Mucosa of rectum (tissue), 2 donors: ENCODE measurements around the gene ERVW-1.
"Not testable (repeated sequence)": the region's sequence is repeated elsewhere in the genome, so short reads cannot be mapped to it uniquely, and the experiment has no call there.

ENCODE experiments used
- H3K27ac ChIP-seq, 2 donors: one replicate each; pipeline ENCODE4 v1.7.0; 2013; ENCODE audit warnings: inconsistent platforms in 2 of 2, low read depth in 2 of 2, low read length in 2 of 2
- H3K27me3 ChIP-seq, 2 donors: one replicate each; pipeline ENCODE4 v1.7.0; 2013; ENCODE audit warnings: low read length in 2 of 2; ENCODE audit not compliant: control insufficient read depth in 2 of 2, insufficient read depth in 2 of 2
- H3K36me3 ChIP-seq, 2 donors: one replicate each; pipeline ENCODE4 v1.7.0; 2013; ENCODE audit warnings: low read length in 2 of 2; ENCODE audit not compliant: control insufficient read depth in 2 of 2, insufficient read depth in 2 of 2
- H3K4me1 ChIP-seq, 2 donors: one replicate each; pipeline ENCODE4 v1.7.0; 2013; ENCODE audit warnings: low read length in 2 of 2, mild to moderate bottlenecking in 1 of 2; ENCODE audit not compliant: control insufficient read depth in 2 of 2, insufficient read depth in 2 of 2
- H3K4me3 ChIP-seq, 2 donors: one replicate each; pipeline ENCODE4 v1.7.0; 2013; ENCODE audit warnings: low read length in 2 of 2
- H3K9ac ChIP-seq, 2 donors: one replicate each; pipeline ENCODE4 v1.7.0; 2013; ENCODE audit warnings: low read length in 2 of 2, low read depth in 1 of 2, mild to moderate bottlenecking in 1 of 2
- H3K9me3 ChIP-seq, 2 donors: one replicate each; pipeline ENCODE4 v1.7.0; 2013; ENCODE audit warnings: low read length in 2 of 2; ENCODE audit not compliant: control insufficient read depth in 2 of 2
- donor health status: healthy.
- donor health status: Normal muscosa, but diverticular disease.

Gene ERVW-1

GRCh38 chr7:92456236-92456635, 21.5 kb downstream of the ERVW-1 start:
- Histone ChIP-seq H3K9me3 (no peaks in the 10 kb centered on the region), H3K4me3 (no peak overlapping the region), H3K4me1 (peaks cover 0 to 3% of the 10 kb centered on the region in 2 donors), H3K27me3 (no peaks in the 10 kb centered on the region), H3K9ac (no peak overlapping the region), H3K36me3 (peaks cover 54 to 55% of the 10 kb centered on the region in 2 donors), H3K27ac (no peak overlapping the region)

- H3K9me3 ChIP-seq: no peaks in the 10 kb centered on the region
- H3K27ac ChIP-seq: no peak overlapping the region
- peaks cover 65 to 67% of the 10 kb centered on the region in 2 donors for H3K36me3 ChIP-seq
- no peak overlapping the region for H3K9ac ChIP-seq
- H3K27me3 ChIP-seq: no peaks in the 10 kb centered on the region
- H3K4me1 ChIP-seq: peaks cover 0 to 10% of the 10 kb centered on the region in 2 donors
- H3K4me3 ChIP-seq: no peak overlapping the region
Measured at GRCh38 chr7:92451645-92452044, 26.1 kb downstream of the ERVW-1 start.

DNA sequence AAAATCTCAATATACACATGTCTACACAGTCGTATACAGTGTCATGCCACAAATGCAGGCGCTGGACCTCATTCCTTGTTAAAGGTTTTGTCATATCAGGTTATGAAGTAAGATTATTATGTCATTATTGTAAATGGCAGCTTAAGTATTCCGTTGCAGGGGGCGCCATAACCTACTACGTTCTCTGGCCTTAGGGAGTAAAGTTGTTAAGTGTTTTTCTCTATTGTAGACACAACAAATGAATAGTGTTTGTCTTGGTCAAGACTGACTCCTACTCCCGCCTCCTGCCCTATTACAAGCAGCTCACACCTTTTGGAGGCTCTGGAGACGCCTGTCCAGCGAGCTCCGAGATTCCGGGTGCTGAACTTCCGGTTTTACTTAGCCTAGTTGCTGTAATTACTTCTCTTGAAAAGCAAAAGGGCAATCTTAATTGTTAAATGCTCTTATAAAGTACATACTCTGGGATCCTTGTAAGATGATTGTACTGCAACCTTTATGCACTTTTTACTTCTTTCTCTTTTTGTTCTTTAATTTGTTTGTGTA, 29.5 kb downstream of the ERVW-1 start:
- Histone ChIP-seq H3K27me3 (no peaks in the 10 kb centered on the region), H3K36me3 (peaks cover 35 to 37% of the 10 kb centered on the region in 2 donors)

GRCh38 chr7:92447345-92448204, 30.2 kb downstream of the ERVW-1 start, which contains the start of gene GATAD1:
Gene GATAD1 (plus strand): TSS chr7:92447482. CDS start chr7:92447730, 248 bp downstream.
- H3K9me3 ChIP-seq: no peaks in the 10 kb centered on the region
- peak within 1 kb of the TSS; percentile 82 to 87 for H3K4me3 ChIP-seq
- H3K9ac ChIP-seq: peak within 1 kb of the TSS; percentile 83 to 99
- H3K4me1 ChIP-seq: peaks cover 0 to 10% of the 10 kb centered on the region in 2 donors
- peaks cover 28 to 30% of the 10 kb centered on the region in 2 donors for H3K36me3 ChIP-seq
- no peaks in the 10 kb centered on the region for H3K27me3 ChIP-seq
- peak within 1 kb of the TSS; percentile 94 to 97 for H3K27ac ChIP-seq

More for the DNA sequence above, 29.5 kb downstream of the ERVW-1 start:
- Histone ChIP-seq H3K9ac (peak overlapping the region; percentile 83 to 99), H3K9me3 (no peaks in the 10 kb centered on the region), H3K27ac (peak overlapping the region; percentile 94 to 97), H3K4me1 (peaks cover 0 to 10% of the 10 kb centered on the region in 2 donors), H3K4me3 (peak overlapping the region; percentile 82 to 87)

GRCh38 chr7:92446869-92447344, 30.8 kb downstream of the ERVW-1 start:
- H3K27me3 ChIP-seq: no peaks in the 10 kb centered on the region
- peaks cover 21 to 23% of the 10 kb centered on the region in 2 donors for H3K36me3 ChIP-seq
- H3K4me3 ChIP-seq: peak overlapping the region; percentile 82 to 87
- no peaks in the 10 kb centered on the region for H3K9me3 ChIP-seq
- peaks cover 0 to 10% of the 10 kb centered on the region in 2 donors for H3K4me1 ChIP-seq
- peak overlapping the region in 1 of 2 donors; percentile 94 for H3K27ac ChIP-seq
- peak overlapping the region; percentile 83 to 99 for H3K9ac ChIP-seq

DNA sequence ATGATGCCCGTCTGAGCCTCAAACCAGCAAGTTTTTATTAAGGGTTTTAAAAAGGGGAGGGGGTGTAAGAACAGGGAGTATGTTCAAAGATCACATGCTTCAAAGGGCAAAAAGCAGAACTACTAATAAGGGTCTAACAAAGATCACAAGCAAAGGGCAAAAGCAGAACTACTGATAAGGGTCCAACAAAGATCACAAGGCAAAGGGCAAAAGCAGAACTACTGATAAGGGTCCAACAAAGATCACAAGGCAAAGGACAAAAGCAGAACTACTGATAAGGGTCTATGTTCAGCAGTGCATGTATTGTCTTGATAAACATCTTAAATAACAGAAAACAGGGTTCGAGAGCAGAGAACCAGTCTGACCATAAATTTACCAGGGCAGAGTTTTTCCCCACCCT, 35.0 kb downstream of the ERVW-1 start:
- not testable (repeated sequence) for H3K4me1 ChIP-seq, H3K4me3 ChIP-seq, H3K36me3 ChIP-seq, H3K27me3 ChIP-seq, H3K27ac ChIP-seq, H3K9ac ChIP-seq, H3K9me3 ChIP-seq

DNA sequence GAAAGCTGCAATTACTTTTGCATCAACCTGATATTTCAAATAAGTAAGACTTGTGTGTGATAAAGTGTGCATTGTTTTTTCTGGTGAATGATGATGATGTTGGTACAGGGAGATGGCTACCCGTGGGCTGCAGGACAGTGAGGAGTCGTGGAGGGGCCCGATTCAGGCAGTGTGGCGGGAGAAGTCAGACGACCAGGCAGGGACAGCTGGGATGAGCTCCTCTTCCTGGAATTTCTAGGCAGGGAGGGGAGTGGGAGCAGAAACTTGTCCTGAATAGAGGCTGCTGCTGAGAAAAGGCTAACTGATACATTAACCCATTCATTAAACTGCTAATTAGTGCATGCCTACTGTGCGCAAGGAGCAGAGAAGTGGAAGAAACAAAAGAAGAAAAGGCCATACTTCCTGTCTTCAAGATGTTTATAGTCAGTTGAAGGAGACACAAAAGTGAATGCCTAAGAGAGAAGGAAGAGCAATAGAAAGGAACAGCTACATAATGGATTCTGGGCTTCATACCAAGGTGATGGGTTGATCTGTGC, 39.7 kb downstream of the ERVW-1 start:
- Histone ChIP-seq H3K4me3 (no peak overlapping the region), H3K4me1 (no peaks in the 10 kb centered on the region), H3K27ac (no peak overlapping the region), H3K9me3 (no peaks in the 10 kb centered on the region), H3K27me3 (no peaks in the 10 kb centered on the region), H3K36me3 (no peaks in the 10 kb centered on the region), H3K9ac (no peak overlapping the region)

DNA sequence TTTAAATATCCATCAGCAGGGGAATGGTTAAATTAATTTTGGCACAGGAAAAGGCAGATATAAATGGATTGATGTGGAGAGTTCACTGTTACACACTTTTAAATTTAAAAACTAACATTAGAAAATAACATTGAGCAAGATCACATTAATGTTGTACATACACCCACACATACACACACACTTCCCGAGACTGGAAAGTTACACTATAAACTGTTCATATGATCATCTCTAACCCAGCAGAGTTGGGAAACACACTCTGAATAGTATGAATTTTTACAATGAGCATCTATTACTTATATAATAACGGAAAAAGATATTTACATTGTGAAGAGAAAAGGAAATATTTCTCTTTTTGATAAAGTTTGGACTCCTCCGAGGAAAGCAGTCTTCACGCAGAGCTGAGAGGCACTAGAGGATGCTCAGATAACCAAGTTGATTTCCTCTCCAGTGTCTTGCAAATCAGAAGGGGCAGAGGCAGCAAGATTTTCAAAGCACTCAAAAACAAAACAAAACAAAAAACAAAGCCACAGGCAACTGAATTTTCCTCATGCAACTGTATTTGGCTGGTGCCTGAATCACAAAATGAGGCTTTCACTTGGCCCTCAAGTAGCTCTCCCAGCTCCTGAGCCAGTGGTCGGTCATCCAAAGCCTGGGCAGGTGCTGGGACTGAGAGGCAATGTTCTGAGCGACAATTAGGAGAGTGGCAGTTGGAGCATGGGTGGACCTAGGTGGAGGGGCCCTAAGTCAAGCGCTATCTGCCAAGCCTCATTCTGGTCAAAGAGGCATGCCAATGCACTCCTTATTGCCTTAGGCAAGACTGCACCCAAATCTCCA, 40.9 kb downstream of the ERVW-1 start:
- Histone ChIP-seq H3K4me3 (no peak overlapping the region), H3K9me3 (no peaks in the 10 kb centered on the region), H3K27me3 (no peaks in the 10 kb centered on the region), H3K36me3 (no peaks in the 10 kb centered on the region), H3K9ac (no peak overlapping the region), H3K27ac (no peak overlapping the region), H3K4me1 (no peaks in the 10 kb centered on the region)

GRCh38 chr7:92435542-92435941, 42.2 kb downstream of the ERVW-1 start:
- Histone ChIP-seq H3K9ac (no peak overlapping the region), H3K27me3 (no peaks in the 10 kb centered on the region), H3K4me1 (no peaks in the 10 kb centered on the region), H3K27ac (no peak overlapping the region), H3K36me3 (no peaks in the 10 kb centered on the region), H3K4me3 (no peak overlapping the region), H3K9me3 (no peaks in the 10 kb centered on the region)
